Neural progenitor cell (in vitro differentiated cells): ENCODE data around the gene TCAIM. TPM values are rescaled to one million over a fixed set of nuclear protein-coding genes. Genes with fewer than 3 reads are reported as not detected.

ENCODE experiments used
- DNase-seq: peaks from one replicate; pipeline ENCODE4 v3.0.0-alpha.2; 2016; ENCODE audit warnings: low spot score
- H2AFZ ChIP-seq: fragments of 200-600 bp; sonication (generic); replicated peaks from 2 replicates; pipeline ENCODE4 v1.6.1; 2016; ENCODE audit warnings: antibody characterized with exemption
- H3F3A ChIP-seq: fragments of 200-600 bp; sonication (generic); 2 replicates; pipeline ENCODE4 v1.6.1; 2016; ENCODE audit warnings: antibody characterized with exemption, low read depth
- H3K27ac ChIP-seq: fragments of 200-600 bp; sonication (generic); 2 replicates; pipeline ENCODE4 v1.5.1; 2016; ENCODE audit warnings: mild to moderate bottlenecking
- H3K27me3 ChIP-seq: fragments of 200-600 bp; sonication (generic); 2 replicates; pipeline ENCODE4 v1.6.1; 2016; ENCODE audit warnings: mild to moderate bottlenecking, moderate library complexity
- H3K36me3 ChIP-seq: fragments of 200-600 bp; sonication (generic); 2 replicates; pipeline ENCODE4 v1.5.1; 2016
- H3K4me1 ChIP-seq: fragments of 200-600 bp; sonication (generic); 2 replicates; pipeline ENCODE4 v1.6.1; 2016; ENCODE audit warnings: mixed run types
- H3K4me2 ChIP-seq: fragments of 200-600 bp; sonication (generic); 2 replicates; pipeline ENCODE4 v1.6.1; 2016
- H3K4me3 ChIP-seq: fragments of 200-600 bp; sonication (generic); 2 replicates; pipeline ENCODE4 v1.5.1; 2016
- H3K79me2 ChIP-seq: fragments of 200-600 bp; sonication (generic); 2 replicates; pipeline ENCODE4 v1.6.1; 2016; ENCODE audit warnings: low read depth
- H3K9ac ChIP-seq: fragments of 200-600 bp; sonication (generic); 2 replicates; pipeline ENCODE4 v1.6.1; 2016
- H3K9me3 ChIP-seq: fragments of 200-600 bp; sonication (generic); 2 replicates; pipeline ENCODE4 v1.5.1; 2016; ENCODE audit warnings: low read depth
- H4K20me1 ChIP-seq: fragments of 200-600 bp; sonication (generic); 2 replicates; pipeline ENCODE4 v1.6.1; 2016; ENCODE audit warnings: low read depth
- H3K27ac Mint-ChIP-seq: 3 replicates; pipeline ENCODE4 v1.8.0; 2021; ENCODE audit warnings: mixed read lengths
- H3K27me3 Mint-ChIP-seq: 2 replicates; pipeline ENCODE4 v1.8.0; 2022; ENCODE audit warnings: low read depth, mild to moderate bottlenecking, inconsistent platforms, moderate library complexity, mixed read lengths; ENCODE audit not compliant: insufficient read depth
- H3K36me3 Mint-ChIP-seq: 3 replicates; pipeline ENCODE4 v1.8.0; 2021; ENCODE audit warnings: mixed read lengths
- H3K4me1 Mint-ChIP-seq: 3 replicates; pipeline ENCODE4 v1.8.0; 2021; ENCODE audit warnings: mixed read lengths
- H3K4me3 Mint-ChIP-seq: 3 replicates; pipeline ENCODE4 v1.8.0; 2021; ENCODE audit warnings: mild to moderate bottlenecking, moderate library complexity, mixed read lengths
- H3K9me3 Mint-ChIP-seq: 3 replicates; pipeline ENCODE4 v1.8.0; 2020; ENCODE audit warnings: mixed read lengths
- CTCF ChIP-seq: fragments of 200-600 bp; sonication (generic); IDR thresholded peaks from 2 replicates; pipeline ENCODE4 v1.5.1; 2017; ENCODE audit warnings: antibody characterized with exemption, mild to moderate bottlenecking
- EZH2 ChIP-seq: fragments of 200-600 bp; sonication (generic); IDR thresholded peaks from 2 replicates; pipeline ENCODE4 v1.6.1; 2017; ENCODE audit warnings: antibody characterized with exemption, mild to moderate bottlenecking, moderate library complexity
- EZH2phosphoT487 ChIP-seq: fragments of 200-600 bp; sonication (generic); IDR thresholded peaks from 2 replicates; pipeline ENCODE4 v1.6.1; 2017; ENCODE audit warnings: antibody characterized with exemption
- total RNA-seq: library from RNA; depleted of rRNA; stranded (reverse); fragments of >200 nt; gene quantifications from 2 replicates; pipeline ENCODE4 v1.2.3, GENCODE V29; 2015; ENCODE audit warnings: low replicate concordance

Gene TCAIM
- total RNA-seq, 1 donor from 2014 or later = 31.8 TPM

- Mint-ChIP-seq H3K36me3 (no peaks in the 10 kb centered on the region), H3K4me1 (peaks cover 5% of the 10 kb centered on the region), H3K4me3 (no peak overlapping the region), H3K9me3 (no peaks in the 10 kb centered on the region), H3K27me3 (peaks cover 5% of the 10 kb centered on the region), H3K27ac (no peak overlapping the region)
- no peaks in the 10 kb centered on the region for H3F3A ChIP-seq
- no peak overlapping the region for H3K9ac ChIP-seq
- no peak for TF ChIP-seq EZH2
- TF ChIP-seq EZH2phosphoT487 = no peak
- TF ChIP-seq CTCF = no peak
- H3K79me2 ChIP-seq = no peaks in the 10 kb centered on the region
- H3K4me2 ChIP-seq = no peak overlapping the region
- H3K27me3 ChIP-seq = no peaks in the 10 kb centered on the region
- H3K36me3 ChIP-seq = no peaks in the 10 kb centered on the region
- DNase-seq = no peak
- H4K20me1 ChIP-seq = no peaks in the 10 kb centered on the region
- no peak overlapping the region for H2AFZ ChIP-seq
- H3K9me3 ChIP-seq = no peaks in the 10 kb centered on the region
- H3K4me1 ChIP-seq = no peaks in the 10 kb centered on the region
- no peak overlapping the region for H3K4me3 ChIP-seq
- H3K27ac ChIP-seq = no peak overlapping the region
Measured at GRCh38 chr3:44412365-44412764, 73.8 kb downstream of the TCAIM start.

- Histone ChIP-seq H3K4me2 (no peak overlapping the region), H3K4me1 (no peaks in the 10 kb centered on the region), H3F3A (no peaks in the 10 kb centered on the region), H3K27ac (no peak overlapping the region), H2AFZ (no peak overlapping the region), H3K36me3 (no peaks in the 10 kb centered on the region), H3K79me2 (no peaks in the 10 kb centered on the region), H3K9me3 (no peaks in the 10 kb centered on the region), H3K27me3 (no peaks in the 10 kb centered on the region), H3K4me3 (no peak overlapping the region), H4K20me1 (no peaks in the 10 kb centered on the region), H3K9ac (no peak overlapping the region)
- no peak for DNase-seq
- H3K9me3 Mint-ChIP-seq = peaks cover 6% of the 10 kb centered on the region
- no peak overlapping the region for H3K27ac Mint-ChIP-seq
- TF ChIP-seq EZH2 = no peak
- H3K36me3 Mint-ChIP-seq = no peaks in the 10 kb centered on the region
- H3K4me3 Mint-ChIP-seq = no peak overlapping the region
- H3K4me1 Mint-ChIP-seq = peaks cover 13% of the 10 kb centered on the region
- peaks cover 8% of the 10 kb centered on the region for H3K27me3 Mint-ChIP-seq
Measured at GRCh38 chr3:44414517-44415090, 76.0 kb downstream of the TCAIM start.

- Histone ChIP-seq H2AFZ (no peak overlapping the region), H3K4me1 (no peaks in the 10 kb centered on the region), H3K4me3 (no peak overlapping the region), H3K9ac (no peak overlapping the region), H3K27ac (no peak overlapping the region), H3F3A (no peaks in the 10 kb centered on the region), H3K79me2 (no peaks in the 10 kb centered on the region), H3K9me3 (no peaks in the 10 kb centered on the region), H3K27me3 (no peaks in the 10 kb centered on the region), H3K36me3 (no peaks in the 10 kb centered on the region), H4K20me1 (no peaks in the 10 kb centered on the region), H3K4me2 (no peak overlapping the region)
- TF ChIP-seq EZH2phosphoT487 (no peak), EZH2 (no peak), CTCF (no peak)
- Mint-ChIP-seq H3K27ac (no peak overlapping the region), H3K4me3 (no peak overlapping the region), H3K36me3 (no peaks in the 10 kb centered on the region), H3K9me3 (peaks cover 6% of the 10 kb centered on the region), H3K27me3 (peaks cover 12% of the 10 kb centered on the region), H3K4me1 (peaks cover 15% of the 10 kb centered on the region)
- no peak for DNase-seq
Measured at GRCh38 chr3:44415421-44415820, 76.9 kb downstream of the TCAIM start.
